ENCODE measurements around the gene FABP2. TPM values are rescaled to one million over a fixed set of nuclear protein-coding genes. Genes with fewer than 3 reads are reported as not detected.

Gene FABP2
- total RNA-seq, 1 experiment from 2014 or later: not detected

- POLR2A ChIA-PET (ENCODE audit: unreplicated experiment): no interaction called here
- CTCF ChIA-PET: no interaction called here
- no peak for TF ChIP-seq EZH2 (IDR thresholded peaks at IDR 0.05; ENCODE audit: low read depth)
- peak; percentile 43 for TF ChIP-seq CTCF (conservative IDR thresholded peaks at IDR 0.05)
These were observed 7.6 kb downstream of the FABP2 start for GRCh38 chr4:119314356-119314755.

GRCh38 chr4:119313237-119313636, 8.7 kb downstream of the FABP2 start:
- no peaks in the 10 kb centered on the region for H3K36me3 ChIP-seq (ENCODE audit: low read depth)
- H3F3A ChIP-seq (ENCODE audit: insufficient read depth, low read depth): no peaks in the 10 kb centered on the region
- no peak for DNase-seq
- ChIA-PET POLR2A (ENCODE audit: unreplicated experiment) (no interaction called here), CTCF (no interaction called here)
- no peak overlapping the region for H3K4me3 ChIP-seq
- no peaks in the 10 kb centered on the region for H3K9me3 ChIP-seq (ENCODE audit: insufficient read depth, low read depth)
- H3K79me2 ChIP-seq (ENCODE audit: low read depth): no peaks in the 10 kb centered on the region
- H3K27ac ChIP-seq: no peak overlapping the region
- no peak overlapping the region for H3K4me2 ChIP-seq
- no peaks in the 10 kb centered on the region for H3K9me2 ChIP-seq (ENCODE audit: insufficient read depth)
- no peaks in the 10 kb centered on the region for H4K20me1 ChIP-seq (ENCODE audit: insufficient read depth)
- H3K4me1 ChIP-seq (replicated peaks; ENCODE audit: insufficient read depth): no peaks in the 10 kb centered on the region
- TF ChIP-seq EZH2 (IDR thresholded peaks at IDR 0.05; ENCODE audit: low read depth) (no peak), CTCF (conservative IDR thresholded peaks at IDR 0.05) (no peak)
- intact Hi-C loops (cut with micrococcal nuclease; ENCODE audit: unreplicated experiment): loop anchor here (5.0 kb wide), 2 partner anchors 314 to 744 kb away; partner anchors contain the start of gene PDE5A
- BruUV-seq (replicated peaks): no TSS peak
- no peak overlapping the region for H2AFZ ChIP-seq
- H3K27me3 ChIP-seq (ENCODE audit: insufficient read depth, low read depth): no peaks in the 10 kb centered on the region

More at GRCh38 chr4:119314356-119314755, 7.6 kb downstream of the FABP2 start:
- no peak for DNase-seq
- H3K27ac ChIP-seq: no peak overlapping the region
- no TSS peak for BruUV-seq (replicated peaks)
- H3K27me3 ChIP-seq (ENCODE audit: insufficient read depth, low read depth): no peaks in the 10 kb centered on the region
- no peaks in the 10 kb centered on the region for H3F3A ChIP-seq (ENCODE audit: insufficient read depth, low read depth)
- intact Hi-C loops (cut with micrococcal nuclease; ENCODE audit: unreplicated experiment): loop anchor here (5.0 kb wide), 2 partner anchors 313 to 743 kb away; partner anchors contain the start of gene PDE5A
- H3K9me2 ChIP-seq (ENCODE audit: insufficient read depth): no peaks in the 10 kb centered on the region
- H3K4me2 ChIP-seq: no peak overlapping the region
- H3K4me3 ChIP-seq: no peak overlapping the region
- H3K4me1 ChIP-seq (replicated peaks; ENCODE audit: insufficient read depth): no peaks in the 10 kb centered on the region
- H2AFZ ChIP-seq: no peak overlapping the region
- no peaks in the 10 kb centered on the region for H3K36me3 ChIP-seq (ENCODE audit: low read depth)
- H3K79me2 ChIP-seq (ENCODE audit: low read depth): no peaks in the 10 kb centered on the region
- no peaks in the 10 kb centered on the region for H4K20me1 ChIP-seq (ENCODE audit: insufficient read depth)
- no peaks in the 10 kb centered on the region for H3K9me3 ChIP-seq (ENCODE audit: insufficient read depth, low read depth)

GRCh38 chr4:119310826-119311225, 11.1 kb downstream of the FABP2 start:
- Histone ChIP-seq H3F3A (ENCODE audit: insufficient read depth, low read depth) (no peaks in the 10 kb centered on the region), H4K20me1 (ENCODE audit: insufficient read depth) (no peaks in the 10 kb centered on the region), H3K79me2 (ENCODE audit: low read depth) (no peaks in the 10 kb centered on the region), H3K9me2 (ENCODE audit: insufficient read depth) (no peaks in the 10 kb centered on the region), H3K4me2 (no peak overlapping the region), H2AFZ (no peak overlapping the region), H3K27ac (no peak overlapping the region), H3K4me3 (no peak overlapping the region), H3K9me3 (ENCODE audit: insufficient read depth, low read depth) (no peaks in the 10 kb centered on the region), H3K4me1 (replicated peaks; ENCODE audit: insufficient read depth) (no peaks in the 10 kb centered on the region), H3K27me3 (ENCODE audit: insufficient read depth, low read depth) (no peaks in the 10 kb centered on the region), H3K36me3 (ENCODE audit: low read depth) (no peaks in the 10 kb centered on the region)
- TF ChIP-seq EZH2 (IDR thresholded peaks at IDR 0.05; ENCODE audit: low read depth) (no peak), CTCF (conservative IDR thresholded peaks at IDR 0.05) (no peak)
- BruUV-seq (replicated peaks): no TSS peak
- ChIA-PET CTCF (no interaction called here), POLR2A (ENCODE audit: unreplicated experiment) (no interaction called here)
- DNase-seq: no peak
- intact Hi-C loops (cut with micrococcal nuclease; ENCODE audit: unreplicated experiment): loop anchor here (5.0 kb wide), 2 partner anchors 316 to 746 kb away; partner anchors contain the start of gene PDE5A

All from PC-9 (cell line).